GM12878 (cell line): Measurements from ENCODE around the gene EPB41. TPM values are rescaled to one million over a fixed set of nuclear protein-coding genes. Genes with fewer than 3 reads are reported as not detected.

Experiments used
- ATAC-seq: fragments of 200-7000 bp; cut with Tn5 transposase; 3 replicates; pipeline ENCODE4 v1.9.1; 2020; ENCODE audit warnings: mild to moderate bottlenecking, moderate library complexity
- BruUV-seq: library from RNA; stranded (reverse); fragments of 400-500 nt; replicated peaks from 2 replicates; lab custom pipeline; 2021; lab: Mats Ljungman, UMichigan
- CTCF ChIA-PET: fragments of 300-600 bp; sonication (Branson Sonifier 250); formaldehyde crosslinking; extraction: SDS; loops from one replicate; lab custom pipeline; 2021; ENCODE audit warnings: inconsistent platforms; lab: Yijun Ruan, JAX
- POLR2A ChIA-PET: fragments of 350-600 bp; formaldehyde crosslinking; extraction: SDS; loops from one replicate; lab custom pipeline; 2021; ENCODE audit warnings: inconsistent platforms; lab: Charles Lee
- RAD21 ChIA-PET: fragments of 300-600 bp; sonication (Branson Sonifier 250); formaldehyde crosslinking; loops from one replicate; lab custom pipeline; 2023; ENCODE audit warnings: antibody characterized with exemption; ENCODE audit not compliant: unreplicated experiment; lab: Charles Lee
- SMC1A ChIA-PET: fragments of 300-600 bp; sonication (Branson Sonifier 250); formaldehyde crosslinking; loops from one replicate; lab custom pipeline; 2023; ENCODE audit not compliant: unreplicated experiment, uncharacterized antibody; lab: Charles Lee
- DNase-seq: peaks from one replicate; pipeline ENCODE4 v3.0.0-alpha.2; 2011; ENCODE audit warnings: low read depth, low spot score
- FAIRE-seq: peaks from 3 replicates; lab custom pipeline; 2011; peaks lifted over from hg19 to GRCh38; lab: Jason Lieb, UNC
- H2AFZ ChIP-seq: 2 replicates; pipeline ENCODE4 v1.6.0; 2011; ENCODE audit warnings: low read depth, low read length, control low read depth; ENCODE audit not compliant: control insufficient read depth
- H3K27ac ChIP-seq: 2 replicates; pipeline ENCODE4 v1.5.1; 2011; ENCODE audit warnings: control low read depth; ENCODE audit not compliant: control insufficient read depth, insufficient read depth
- H3K27me3 ChIP-seq, 2 experiments: replicated peaks in 1 of 2; 2 replicates each; pipeline versions ENCODE4 v1.6.0 to v1.6.1; 2011; ENCODE audit warnings: low read length in 1 of 2; ENCODE audit not compliant: control insufficient read depth in 2 of 2, insufficient read depth in 2 of 2
- H3K36me3 ChIP-seq, 2 experiments: 2 replicates each; pipeline ENCODE4 v1.5.1; 2011; ENCODE audit warnings: low read length in 1 of 2; ENCODE audit not compliant: control insufficient read depth in 2 of 2, insufficient read depth in 2 of 2
- H3K4me1 ChIP-seq: 2 replicates; pipeline ENCODE4 v1.6.1; 2011; ENCODE audit warnings: mild to moderate bottlenecking, low read length, moderate library complexity, mixed read lengths; ENCODE audit not compliant: control insufficient read depth, insufficient read depth
- H3K4me2 ChIP-seq: 2 replicates; pipeline ENCODE4 v1.6.0; 2011; ENCODE audit warnings: control low read depth; ENCODE audit not compliant: control insufficient read depth, insufficient read depth
- H3K4me3 ChIP-seq: fragments of 200-600 bp; sonication (generic); 2 replicates; pipeline ENCODE4 v1.5.1; 2016
- H3K79me2 ChIP-seq: 2 replicates; pipeline ENCODE4 v1.6.0; 2011; ENCODE audit warnings: low read length; ENCODE audit not compliant: control insufficient read depth, insufficient read depth
- H3K9ac ChIP-seq: 2 replicates; pipeline ENCODE4 v1.8.0; 2011; ENCODE audit warnings: low read length, control low read depth, mixed read lengths; ENCODE audit not compliant: control insufficient read depth, insufficient read depth
- H3K9me3 ChIP-seq: replicated peaks from 3 replicates; pipeline ENCODE4 v1.5.1; 2011; ENCODE audit warnings: mild to moderate bottlenecking, low read length; ENCODE audit not compliant: control insufficient read depth, insufficient read depth
- H4K20me1 ChIP-seq: 2 replicates; pipeline ENCODE4 v1.6.0; 2011; ENCODE audit not compliant: control insufficient read depth, insufficient read depth
- CBX5 ChIP-seq: sonication (generic); IDR thresholded peaks from 2 replicates; pipeline ENCODE4 v1.6.1; 2016; ENCODE audit warnings: low read depth, moderate library complexity, mild to moderate bottlenecking, inconsistent platforms
- FOXK2 ChIP-seq: fragments of 450-650 bp; IDR thresholded peaks from 2 replicates; pipeline ENCODE4 v1.6.1; 2017; ENCODE audit warnings: mild to moderate bottlenecking, moderate library complexity
- NFXL1 ChIP-seq: fragments of 450-650 bp; IDR thresholded peaks from 2 replicates; pipeline ENCODE4 v1.6.1; 2017; ENCODE audit warnings: antibody characterized with exemption, mild to moderate bottlenecking, borderline replicate concordance
- PKNOX1 ChIP-seq: fragments of 450-650 bp; IDR thresholded peaks from 2 replicates; pipeline ENCODE4 v1.6.1; 2016; ENCODE audit warnings: mild to moderate bottlenecking
- POLR2A ChIP-seq: IDR thresholded peaks from 2 replicates; pipeline ENCODE4 v1.6.1; 2011; ENCODE audit warnings: low read depth, mild to moderate bottlenecking, low read length
- RAD21 ChIP-seq: IDR thresholded peaks from 2 replicates; pipeline ENCODE4 v1.6.1; 2011; ENCODE audit warnings: mild to moderate bottlenecking, low read depth, low read length, moderate library complexity; ENCODE audit not compliant: insufficient read depth
- RBBP5 ChIP-seq: fragments of 200-600 bp; sonication (generic); conservative IDR thresholded peaks from 2 replicates; pipeline ENCODE4 v1.6.1; 2016
- REST ChIP-seq: IDR thresholded peaks from 2 replicates; pipeline ENCODE4 v1.6.1; 2012; ENCODE audit warnings: mild to moderate bottlenecking, low read depth, low read length
- SP1 ChIP-seq: IDR thresholded peaks from one replicate; pipeline ENCODE4 v1.6.1; 2011; ENCODE audit warnings: low read depth, low read length
- USF2 ChIP-seq: IDR thresholded peaks from 2 replicates; pipeline ENCODE4 v1.6.1; 2011; ENCODE audit warnings: low read depth, low read length, improper control_type of control experiment, borderline replicate concordance
- ZNF207 ChIP-seq: fragments of 450-650 bp; IDR thresholded peaks from 2 replicates; pipeline ENCODE4 v1.6.1; 2014; ENCODE audit warnings: antibody characterized with exemption, mild to moderate bottlenecking, borderline replicate concordance
- ZZZ3 ChIP-seq: IDR thresholded peaks from 2 replicates; pipeline ENCODE4 v1.6.1; 2011; ENCODE audit warnings: low read depth; ENCODE audit not compliant: control insufficient read depth, insufficient read length
- WGBS: methylation state at CpG from one replicate; pipeline ENCODE4 v1.1.6; 2016; ENCODE audit warnings: low lambda C conversion rate; ENCODE audit not compliant: insufficient replicate concordance, insufficient coverage; ENCODE audit errors: missing lambda C conversion rate; 5-methylcytosine and 5-hydroxymethylcytosine counted together
- in situ Hi-C: fragments of 300-500 bp; cut with MboI; formaldehyde crosslinking; loops from 9 replicates; pipeline ENCODE4 v1.14.3; 2018; ENCODE audit warnings: mixed read lengths
- intact Hi-C: fragments of 100-400 bp; cut with micrococcal nuclease; formaldehyde crosslinking; loops from one replicate; pipeline ENCODE4 v1.14.2; 2022; ENCODE audit not compliant: unreplicated experiment
- polyA plus RNA-seq, 11 experiments: library from polyadenylated mRNA; depleted of rRNA in 4 of 11; unstranded in 6 of 11; stranded (reverse) in 5 of 11; fragments of >200 nt; fragmentation: Nextera tagmentation in 4 of 11; fragmentation: Illumina TruSeq in 1 of 11; extraction: Ambion mirVana in 4 of 11; extraction: Trizol in 1 of 11; gene quantifications; 1 replicate in 1 of 11; 2 replicates in 10 of 11; pipeline versions ENCODE4 v1.2.1 to v1.2.3, GENCODE V29; 2011 to 2016; ENCODE audit warnings: inconsistent platforms in 2 of 11, missing spikeins in 2 of 11, low read depth in 1 of 11
- total RNA-seq, 4 experiments: library from RNA; depleted of rRNA in 3 of 4; stranded (reverse); fragments of >200 nt in 3 of 4; fragmentation: Illumina TruSeq in 1 of 4; extraction: Trizol in 1 of 4; gene quantifications; 2 replicates each; pipeline versions ENCODE4 v1.2.1 to v1.2.3, GENCODE V29; 2013 to 2021
- TF ChIP-seq, protein P1 (sequence below): fragments of 450-650 bp; IDR thresholded peaks from 2 replicates; pipeline ENCODE4 v1.6.1; 2018; ENCODE audit warnings: borderline replicate concordance, mild to moderate bottlenecking; ENCODE audit not compliant: partially characterized antibody

EPB41 gene
- total and polyA plus RNA-seq, 10 of the 15 experiments (the other 5 are each of a cell fraction or from before 2014, with no cell fraction given): 1.1 to 77.6 (median 58.8) TPM

DNA sequence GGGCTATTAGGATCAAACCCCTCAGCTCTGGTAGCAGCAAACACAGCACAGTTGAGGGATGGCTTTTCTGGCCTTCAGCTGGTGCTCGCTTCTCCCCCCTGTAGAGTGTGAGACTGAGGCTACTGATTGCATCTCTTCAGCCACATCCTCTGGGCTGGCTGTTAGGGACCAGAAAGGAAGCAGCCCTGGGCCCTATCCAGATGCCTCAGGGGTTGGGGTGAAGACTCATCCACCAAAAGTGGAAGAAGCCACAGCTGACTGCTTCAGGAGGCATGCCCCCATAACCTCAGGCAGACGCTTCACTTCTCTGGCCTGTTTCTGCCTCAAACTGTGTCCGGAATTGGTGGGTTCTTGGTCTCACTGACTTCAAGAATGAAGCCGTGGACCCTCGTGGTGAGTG lies 215.5 kb downstream of the EPB41 start:
- TF ChIP-seq USF2 (no peak), POLR2A (no peak), FOXK2 (no peak), CBX5 (no peak), ZZZ3 (no peak), SP1 (no peak), PKNOX1 (no peak), REST (no peak), ZNF207 (no peak), RAD21 (no peak), RBBP5 (no peak), NFXL1 (no peak)
- TF ChIP-seq, protein P1, sequence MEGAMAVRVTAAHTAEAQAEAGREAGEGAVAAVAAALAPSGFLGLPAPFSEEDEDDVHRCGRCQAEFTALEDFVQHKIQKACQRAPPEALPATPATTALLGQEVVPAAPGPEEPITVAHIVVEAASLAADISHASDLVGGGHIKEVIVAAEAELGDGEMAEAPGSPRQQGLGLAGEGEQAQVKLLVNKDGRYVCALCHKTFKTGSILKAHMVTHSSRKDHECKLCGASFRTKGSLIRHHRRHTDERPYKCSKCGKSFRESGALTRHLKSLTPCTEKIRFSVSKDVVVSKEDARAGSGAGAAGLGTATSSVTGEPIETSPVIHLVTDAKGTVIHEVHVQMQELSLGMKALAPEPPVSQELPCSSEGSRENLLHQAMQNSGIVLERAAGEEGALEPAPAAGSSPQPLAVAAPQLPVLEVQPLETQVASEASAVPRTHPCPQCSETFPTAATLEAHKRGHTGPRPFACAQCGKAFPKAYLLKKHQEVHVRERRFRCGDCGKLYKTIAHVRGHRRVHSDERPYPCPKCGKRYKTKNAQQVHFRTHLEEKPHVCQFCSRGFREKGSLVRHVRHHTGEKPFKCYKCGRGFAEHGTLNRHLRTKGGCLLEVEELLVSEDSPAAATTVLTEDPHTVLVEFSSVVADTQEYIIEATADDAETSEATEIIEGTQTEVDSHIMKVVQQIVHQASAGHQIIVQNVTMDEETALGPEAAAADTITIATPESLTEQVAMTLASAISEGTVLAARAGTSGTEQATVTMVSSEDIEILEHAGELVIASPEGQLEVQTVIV: no peak
- H3K27ac ChIP-seq: no peak overlapping the region
- intact Hi-C loops: no loop called here
- no peak for ATAC-seq
- POLR2A ChIA-PET: no interaction called here
- no peak overlapping the region for H3K9ac ChIP-seq
- H2AFZ ChIP-seq: no peak overlapping the region
- in situ Hi-C loops: no loop called here
- no peaks in the 10 kb centered on the region for H3K36me3 ChIP-seq
- 38% methylated on average over 5 of the region's 5 CpGs for WGBS
- RAD21 ChIA-PET: no interaction called here
- SMC1A ChIA-PET: interaction anchor here (0.6 kb wide), 1 partner anchor 326 kb away, joined by 3 read pairs; no protein-coding TSS in a partner anchor
- CTCF ChIA-PET: no interaction called here
- H3K4me1 ChIP-seq: no peaks in the 10 kb centered on the region
- no peaks in the 10 kb centered on the region for H3K9me3 ChIP-seq
- H3K4me2 ChIP-seq: no peak overlapping the region
- H3K79me2 ChIP-seq: no peaks in the 10 kb centered on the region
- DNase-seq: no peak
- no peak overlapping the region for H3K4me3 ChIP-seq
- no peaks in the 10 kb centered on the region for H4K20me1 ChIP-seq
- BruUV-seq: no TSS peak
- peaks cover 0 to 1% of the 10 kb centered on the region in 2 experiments; a peak in 2 of 4 replicates for H3K27me3 ChIP-seq
- FAIRE-seq: no peak
